GM12865 (cell line): Measurements from ENCODE around the gene ADD3.
"Not testable (repeated sequence)": the region's sequence is repeated elsewhere in the genome, so short reads cannot be mapped to it uniquely, and the experiment has no call there.

Source experiments
- DNase-seq: peaks from one replicate; pipeline ENCODE4 v3.0.0; 2010; ENCODE audit warnings: low read depth
- H3K4me3 ChIP-seq: 2 replicates; pipeline ENCODE4 v1.5.1; 2011; ENCODE audit warnings: mild to moderate bottlenecking, low read depth, low read length, control low read depth
- TF ChIP-seq, protein P1 (sequence below): IDR thresholded peaks from 2 replicates; pipeline ENCODE4 v1.5.1; 2011; ENCODE audit warnings: low read length, control low read depth, low read depth, inconsistent platforms; ENCODE audit not compliant: insufficient read depth; ENCODE audit errors: missing control alignments

ADD3 gene

DNA sequence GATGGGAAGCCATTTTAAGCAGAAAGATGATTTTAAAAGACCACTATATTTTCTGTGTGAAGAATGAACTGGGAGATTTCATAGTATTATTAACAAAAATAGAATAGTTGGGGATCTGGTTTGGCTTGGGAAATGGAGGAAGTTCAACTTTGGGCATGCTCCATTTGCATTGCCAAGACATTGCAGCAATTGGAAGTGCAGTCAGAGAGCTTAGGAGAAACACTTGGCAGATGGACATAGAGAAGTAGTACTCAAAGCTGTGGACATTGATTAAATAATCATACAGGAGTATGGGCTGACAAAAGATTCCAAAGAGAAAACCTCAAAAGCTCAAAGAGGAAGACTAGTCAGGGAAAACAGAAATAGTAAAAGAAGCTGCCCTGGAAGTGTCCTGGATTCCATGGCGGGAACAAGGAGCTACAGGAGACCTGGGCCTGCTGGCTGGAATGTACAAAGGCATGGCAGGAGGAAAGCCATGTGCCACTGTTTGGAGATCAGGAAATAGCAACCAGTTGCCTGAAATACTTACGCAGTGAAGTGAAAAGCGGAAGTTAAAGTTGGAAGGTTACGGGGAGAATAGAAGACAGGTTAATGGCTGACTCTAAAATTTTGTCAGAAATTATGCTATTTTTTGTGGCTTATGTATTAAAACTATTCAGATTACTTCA is 106.0 kb downstream of the ADD3 start:
- TF ChIP-seq, protein P1, sequence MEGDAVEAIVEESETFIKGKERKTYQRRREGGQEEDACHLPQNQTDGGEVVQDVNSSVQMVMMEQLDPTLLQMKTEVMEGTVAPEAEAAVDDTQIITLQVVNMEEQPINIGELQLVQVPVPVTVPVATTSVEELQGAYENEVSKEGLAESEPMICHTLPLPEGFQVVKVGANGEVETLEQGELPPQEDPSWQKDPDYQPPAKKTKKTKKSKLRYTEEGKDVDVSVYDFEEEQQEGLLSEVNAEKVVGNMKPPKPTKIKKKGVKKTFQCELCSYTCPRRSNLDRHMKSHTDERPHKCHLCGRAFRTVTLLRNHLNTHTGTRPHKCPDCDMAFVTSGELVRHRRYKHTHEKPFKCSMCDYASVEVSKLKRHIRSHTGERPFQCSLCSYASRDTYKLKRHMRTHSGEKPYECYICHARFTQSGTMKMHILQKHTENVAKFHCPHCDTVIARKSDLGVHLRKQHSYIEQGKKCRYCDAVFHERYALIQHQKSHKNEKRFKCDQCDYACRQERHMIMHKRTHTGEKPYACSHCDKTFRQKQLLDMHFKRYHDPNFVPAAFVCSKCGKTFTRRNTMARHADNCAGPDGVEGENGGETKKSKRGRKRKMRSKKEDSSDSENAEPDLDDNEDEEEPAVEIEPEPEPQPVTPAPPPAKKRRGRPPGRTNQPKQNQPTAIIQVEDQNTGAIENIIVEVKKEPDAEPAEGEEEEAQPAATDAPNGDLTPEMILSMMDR, result no peak
- no peak for DNase-seq
- no peak overlapping the region for H3K4me3 ChIP-seq

DNA sequence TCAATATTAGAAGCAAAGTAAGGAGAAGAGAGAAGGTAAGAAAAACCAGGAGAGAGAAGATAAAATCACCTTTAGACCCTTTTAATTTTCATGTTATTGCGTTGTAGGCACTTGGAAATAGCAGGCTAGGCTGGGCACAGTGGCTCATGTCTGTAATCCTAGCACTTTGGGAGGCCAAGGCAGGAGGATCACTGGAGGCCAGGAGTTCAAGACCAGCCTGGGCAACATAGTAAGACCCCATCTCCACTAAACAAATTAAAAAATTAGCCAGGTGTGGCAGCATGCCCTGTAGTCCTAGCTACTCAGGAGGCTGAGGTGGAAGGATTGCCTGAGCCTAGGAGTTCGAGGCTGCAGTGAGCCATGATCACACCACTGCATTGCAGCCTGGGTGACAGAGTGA is 106.9 kb downstream of the ADD3 start:
- H3K4me3 ChIP-seq, DNase-seq: not testable (repeated sequence)

DNA sequence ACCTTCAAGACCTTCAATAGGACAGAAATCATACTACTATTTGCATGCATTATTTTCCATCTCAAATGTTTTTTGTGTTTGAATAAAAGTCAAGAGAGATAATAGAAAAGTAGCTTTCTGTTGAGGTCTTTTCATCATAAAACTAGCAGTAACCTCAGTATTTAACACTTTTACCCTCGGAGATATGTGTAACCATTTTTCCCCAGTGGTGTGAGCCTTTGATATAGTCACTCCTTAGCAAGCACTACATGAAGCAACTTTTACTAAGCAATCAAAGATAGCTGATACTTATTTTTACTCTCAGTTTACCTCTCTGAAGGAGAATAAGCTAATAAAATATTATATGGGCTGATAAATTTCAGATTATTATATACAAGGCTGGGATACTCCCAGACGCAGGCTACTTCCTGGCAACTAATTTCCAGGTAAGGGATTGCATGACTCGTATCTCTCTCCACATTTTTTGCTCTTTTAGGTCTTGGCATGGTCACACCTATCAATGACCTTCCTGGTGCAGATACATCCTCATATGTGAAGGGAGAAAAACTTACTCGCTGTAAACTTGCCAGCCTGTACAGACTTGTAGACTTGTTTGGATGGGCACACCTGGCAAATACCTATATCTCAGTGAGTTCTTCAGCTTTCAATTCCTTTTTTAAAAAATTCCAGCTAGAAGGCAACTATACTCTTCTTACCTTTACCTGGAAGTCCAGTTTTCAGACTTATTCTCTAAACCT is 108.2 kb downstream of the ADD3 start:
- no peak for DNase-seq
- no peak overlapping the region for H3K4me3 ChIP-seq
- TF ChIP-seq, protein P1, result no peak

DNA sequence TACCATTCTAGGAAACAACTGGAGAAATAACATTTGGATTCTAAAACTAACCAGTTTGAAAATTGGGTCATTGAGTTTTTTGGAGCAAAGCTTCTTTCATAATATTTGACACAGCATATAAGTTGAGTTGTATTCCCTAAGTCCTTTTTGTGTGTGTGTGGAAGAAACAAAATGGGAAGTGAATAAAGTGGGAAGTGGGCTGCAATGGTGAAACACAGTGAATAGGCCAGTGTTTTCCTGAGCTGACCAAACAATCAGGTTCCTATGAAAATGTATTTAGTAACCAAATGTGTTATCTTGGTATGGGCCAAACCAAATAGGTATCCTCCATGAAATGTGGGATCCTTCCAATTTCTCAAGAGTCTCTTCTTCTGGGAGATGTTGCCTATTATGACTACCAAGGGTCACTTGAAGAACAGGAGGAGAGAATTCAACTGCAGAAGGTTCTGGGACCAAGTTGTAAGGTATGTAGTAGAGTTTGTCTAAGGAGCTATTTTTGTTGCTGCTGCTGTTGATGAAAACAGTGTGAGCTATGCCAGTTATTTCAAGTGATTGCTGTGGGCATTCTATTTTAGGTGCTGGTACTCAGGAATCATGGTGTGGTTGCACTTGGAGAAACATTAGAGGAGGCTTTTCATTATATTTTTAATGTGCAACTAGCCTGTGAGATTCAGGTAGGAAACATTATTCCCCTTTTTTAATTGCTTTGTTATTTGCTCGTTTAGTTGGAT is 111.3 kb downstream of the ADD3 start:
- TF ChIP-seq, protein P1, result no peak
- no peak for DNase-seq
- no peak overlapping the region for H3K4me3 ChIP-seq

DNA sequence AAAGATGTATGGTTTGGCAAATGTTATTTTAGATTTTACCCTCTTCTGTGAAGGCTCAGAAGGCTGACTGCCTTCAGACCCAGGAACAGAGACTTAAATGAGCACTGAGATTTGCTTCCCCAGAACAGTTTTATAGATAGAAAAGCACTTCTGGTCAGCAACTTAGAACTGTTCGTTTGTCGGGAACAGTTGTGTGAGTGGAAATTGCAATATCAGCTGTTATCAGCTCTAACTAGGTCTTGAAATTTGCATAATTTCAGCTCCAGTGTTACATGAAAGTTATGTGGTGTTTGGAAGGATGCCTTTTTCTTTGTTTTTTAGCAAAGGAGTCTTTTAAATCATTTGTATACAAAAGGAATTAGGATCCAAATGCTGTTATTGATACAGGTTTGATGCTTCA is 115.8 kb downstream of the ADD3 start:
- no peak overlapping the region for H3K4me3 ChIP-seq
- TF ChIP-seq, protein P1, result no peak
- DNase-seq, result no peak

DNA sequence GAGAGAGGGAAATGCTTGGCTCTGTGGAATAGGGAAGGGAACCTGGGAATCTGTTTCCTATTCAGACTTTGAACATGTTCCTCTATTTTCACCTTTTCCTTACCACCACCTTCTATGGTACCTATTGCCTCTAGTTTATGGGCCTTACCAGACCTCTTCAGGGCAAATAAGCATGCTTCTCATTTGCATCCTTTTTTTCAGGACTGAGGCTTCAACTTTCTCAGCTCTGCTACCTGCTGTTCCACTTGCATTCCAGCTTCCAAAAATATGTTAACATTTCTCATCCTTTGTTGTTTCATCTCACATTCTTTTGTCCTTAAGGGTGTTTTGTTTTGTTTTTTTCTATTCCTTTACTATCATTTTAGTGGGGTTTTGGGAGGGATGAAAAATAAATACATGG is 121.7 kb downstream of the ADD3 start:
- DNase-seq, result no peak
- TF ChIP-seq, protein P1, result no peak
- no peak overlapping the region for H3K4me3 ChIP-seq

DNA sequence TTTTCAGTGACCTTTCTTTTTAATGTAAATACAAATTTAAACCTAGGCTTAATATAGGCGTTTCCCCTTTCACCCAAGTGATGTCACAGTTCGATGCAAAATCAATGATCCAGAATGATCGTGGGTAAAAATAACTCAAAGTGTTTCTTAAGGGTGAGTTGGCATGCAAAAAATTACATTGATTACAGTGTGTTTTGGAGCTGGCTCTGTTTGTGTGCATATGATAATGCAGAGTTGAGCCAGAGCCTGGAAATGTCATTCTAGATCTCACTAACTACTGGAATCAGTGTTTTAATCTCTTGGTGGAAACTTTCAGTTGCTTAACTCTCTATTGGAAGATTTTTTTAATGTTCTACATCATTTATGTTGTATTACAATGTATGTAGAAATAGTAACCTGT is 127.1 kb downstream of the ADD3 start:
- no peak for DNase-seq
- TF ChIP-seq, protein P1, result no peak
- no peak overlapping the region for H3K4me3 ChIP-seq

DNA sequence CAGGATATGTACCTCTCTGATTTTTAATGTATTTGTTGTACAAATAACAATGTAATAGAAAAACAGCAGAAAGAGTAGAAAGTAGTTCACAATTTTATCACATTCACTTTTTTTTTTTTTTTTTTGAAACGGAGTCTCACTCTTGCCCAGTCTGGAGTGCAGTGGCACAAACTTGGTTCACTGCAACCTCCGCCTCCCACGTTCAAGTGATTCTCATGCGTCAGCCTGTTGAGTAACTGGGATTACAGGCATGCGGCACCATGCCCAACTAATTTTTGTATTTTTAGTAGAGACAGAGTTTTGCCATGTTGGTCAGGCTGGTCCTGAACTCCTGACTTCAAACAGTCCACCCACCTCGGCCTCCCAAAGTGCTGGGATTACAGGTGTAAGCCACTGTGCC is 128.1 kb downstream of the ADD3 start:
- DNase-seq, H3K4me3 ChIP-seq: not testable (repeated sequence)
